Activated T-cell treated with anti-CD3 and anti-CD28 coated beads, Interleukin-2, amount 50 U/mL, for 4 hours (primary cell): ENCODE data around the gene RTN4. TPM values are rescaled to one million over a fixed set of nuclear protein-coding genes. Genes with fewer than 3 reads are reported as not detected.
A peak's percentile ranks its signal among the peaks of the same experiment; 100 is the strongest.
"Not testable (repeated sequence)": the region's sequence is repeated elsewhere in the genome, so short reads cannot be mapped to it uniquely, and the experiment has no call there.

Experiments
- ATAC-seq, 2 donors: fragments of 200-7000 bp; cut with Tn5 transposase; one replicate each; pipeline ENCODE4 v1.10.0; 2021
- DNase-seq: peaks from one replicate; pipeline ENCODE4 v3.0.0-alpha.2; 2020
- H3K27me3 Mint-ChIP-seq: one replicate; pipeline ENCODE4 v1.8.0; 2021; ENCODE audit warnings: low read depth, mixed read lengths
- H3K36me3 Mint-ChIP-seq: one replicate; pipeline ENCODE4 v1.8.0; 2022; ENCODE audit warnings: mixed read lengths; ENCODE audit not compliant: insufficient read depth
- H3K4me1 Mint-ChIP-seq: one replicate; pipeline ENCODE4 v1.8.0; 2021; ENCODE audit warnings: low read depth, mixed read lengths
- H3K4me3 Mint-ChIP-seq: one replicate; pipeline ENCODE4 v1.8.0; 2021; ENCODE audit warnings: mild to moderate bottlenecking, moderate library complexity, mixed read lengths
- H3K9me3 Mint-ChIP-seq: one replicate; pipeline ENCODE4 v1.8.0; 2021; ENCODE audit warnings: mixed read lengths
- total RNA-seq, 3 donors: library from RNA; stranded (reverse); gene quantifications; one replicate each; pipeline ENCODE4 v1.2.1, GENCODE V29; 2021

Gene RTN4, protein sequence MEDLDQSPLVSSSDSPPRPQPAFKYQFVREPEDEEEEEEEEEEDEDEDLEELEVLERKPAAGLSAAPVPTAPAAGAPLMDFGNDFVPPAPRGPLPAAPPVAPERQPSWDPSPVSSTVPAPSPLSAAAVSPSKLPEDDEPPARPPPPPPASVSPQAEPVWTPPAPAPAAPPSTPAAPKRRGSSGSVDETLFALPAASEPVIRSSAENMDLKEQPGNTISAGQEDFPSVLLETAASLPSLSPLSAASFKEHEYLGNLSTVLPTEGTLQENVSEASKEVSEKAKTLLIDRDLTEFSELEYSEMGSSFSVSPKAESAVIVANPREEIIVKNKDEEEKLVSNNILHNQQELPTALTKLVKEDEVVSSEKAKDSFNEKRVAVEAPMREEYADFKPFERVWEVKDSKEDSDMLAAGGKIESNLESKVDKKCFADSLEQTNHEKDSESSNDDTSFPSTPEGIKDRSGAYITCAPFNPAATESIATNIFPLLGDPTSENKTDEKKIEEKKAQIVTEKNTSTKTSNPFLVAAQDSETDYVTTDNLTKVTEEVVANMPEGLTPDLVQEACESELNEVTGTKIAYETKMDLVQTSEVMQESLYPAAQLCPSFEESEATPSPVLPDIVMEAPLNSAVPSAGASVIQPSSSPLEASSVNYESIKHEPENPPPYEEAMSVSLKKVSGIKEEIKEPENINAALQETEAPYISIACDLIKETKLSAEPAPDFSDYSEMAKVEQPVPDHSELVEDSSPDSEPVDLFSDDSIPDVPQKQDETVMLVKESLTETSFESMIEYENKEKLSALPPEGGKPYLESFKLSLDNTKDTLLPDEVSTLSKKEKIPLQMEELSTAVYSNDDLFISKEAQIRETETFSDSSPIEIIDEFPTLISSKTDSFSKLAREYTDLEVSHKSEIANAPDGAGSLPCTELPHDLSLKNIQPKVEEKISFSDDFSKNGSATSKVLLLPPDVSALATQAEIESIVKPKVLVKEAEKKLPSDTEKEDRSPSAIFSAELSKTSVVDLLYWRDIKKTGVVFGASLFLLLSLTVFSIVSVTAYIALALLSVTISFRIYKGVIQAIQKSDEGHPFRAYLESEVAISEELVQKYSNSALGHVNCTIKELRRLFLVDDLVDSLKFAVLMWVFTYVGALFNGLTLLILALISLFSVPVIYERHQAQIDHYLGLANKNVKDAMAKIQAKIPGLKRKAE
- 10 to 100 TPM; 71.4 to 75.9 (median 73.6) TPM for total RNA-seq

GRCh38 chr2:55050100-55050994, at the start of gene RTN4:
RTN4 (minus strand) TSS chr2:55050451; CDS start chr2:55050300, 151 bp downstream.
- peak; percentile 88 to 89 for ATAC-seq
- H3K9me3 Mint-ChIP-seq, result no peaks in the 10 kb centered on the region
- H3K27me3 Mint-ChIP-seq, result no peaks in the 10 kb centered on the region
- H3K36me3 Mint-ChIP-seq, result no peaks in the 10 kb centered on the region
- peak; percentile 97 for DNase-seq
- peaks cover 60% of the 10 kb centered on the region for H3K4me1 Mint-ChIP-seq
- H3K4me3 Mint-ChIP-seq, result peak within 1 kb of the TSS; percentile 100

GRCh38 chr2:55099493-55099877, 49.2 kb upstream of the RTN4 start:
- no peak overlapping the region for H3K4me3 Mint-ChIP-seq
- H3K9me3 Mint-ChIP-seq, result no peaks in the 10 kb centered on the region
- ATAC-seq (no peak), DNase-seq (no peak)
- no peaks in the 10 kb centered on the region for H3K36me3 Mint-ChIP-seq
- H3K4me1 Mint-ChIP-seq, result peaks cover 5% of the 10 kb centered on the region
- no peaks in the 10 kb centered on the region for H3K27me3 Mint-ChIP-seq

DNA sequence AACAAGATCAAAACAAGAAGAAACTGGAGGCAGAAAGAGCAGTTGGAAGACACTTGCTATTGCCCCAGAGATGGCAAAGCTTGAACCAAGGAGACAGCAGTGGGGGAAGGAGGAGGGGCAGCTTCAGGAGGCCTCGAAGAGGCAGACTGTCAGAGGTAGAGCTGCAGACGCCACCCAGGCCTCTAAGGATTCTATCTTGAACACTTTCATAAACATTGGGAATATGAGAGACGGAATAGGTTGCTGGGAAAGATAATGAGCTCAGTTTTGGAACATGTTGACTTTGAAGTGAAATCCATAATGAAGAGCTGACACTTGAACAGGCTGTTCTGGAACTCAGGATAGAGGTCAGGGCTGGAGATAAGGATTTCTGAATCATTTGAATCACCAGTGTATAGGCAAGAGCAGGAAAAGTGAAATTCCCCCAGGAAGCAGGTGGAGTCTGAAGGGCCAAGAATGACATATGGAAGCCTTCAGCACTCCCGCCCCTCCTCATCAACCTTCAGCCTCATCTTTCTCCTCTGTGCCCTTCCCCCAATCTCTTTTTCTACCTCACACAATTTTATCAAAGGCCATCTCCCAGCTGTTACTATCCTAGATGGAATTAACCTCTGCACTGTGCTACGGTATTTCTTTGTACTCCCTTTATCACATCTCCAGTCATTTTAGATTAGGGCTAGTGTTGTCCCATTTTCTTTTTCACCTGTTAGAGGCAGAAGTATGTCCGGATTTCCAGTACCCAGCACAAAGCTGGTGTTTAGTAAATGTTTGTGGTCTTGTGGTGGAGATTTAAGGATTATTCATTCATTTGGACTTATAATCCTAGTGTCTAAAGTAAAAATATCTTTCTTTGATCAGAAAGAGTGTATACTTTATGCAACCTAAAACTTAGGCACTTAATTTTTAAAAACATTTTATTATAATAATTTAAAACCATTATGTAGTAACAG, 47.5 kb upstream of the RTN4 start:
- Mint-ChIP-seq H3K4me1 (peaks cover 8% of the 10 kb centered on the region), H3K4me3 (no peak overlapping the region), H3K9me3 (no peaks in the 10 kb centered on the region), H3K36me3 (no peaks in the 10 kb centered on the region), H3K27me3 (no peaks in the 10 kb centered on the region)
- DNase-seq (no peak), ATAC-seq (no peak)

DNA sequence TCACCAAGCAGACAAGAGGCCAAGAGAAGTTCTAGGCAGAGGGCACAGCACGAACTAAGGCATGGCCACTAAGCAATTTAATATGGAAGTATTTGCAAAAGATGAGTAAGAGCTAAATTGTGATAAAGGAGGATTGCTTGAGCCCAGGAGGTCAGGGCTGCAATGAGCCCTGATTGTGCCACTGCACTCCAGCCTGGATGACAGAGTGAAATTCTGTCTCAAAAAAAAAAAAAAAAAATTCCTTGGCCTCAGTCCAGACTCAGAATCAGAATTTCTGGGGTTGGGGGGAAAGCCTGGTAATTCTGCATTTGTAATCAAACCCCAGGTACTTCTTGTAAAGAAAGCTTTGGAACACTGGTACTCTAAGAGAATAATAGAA, 46.8 kb upstream of the RTN4 start:
- Mint-ChIP-seq H3K36me3 (no peaks in the 10 kb centered on the region), H3K4me3 (no peak overlapping the region), H3K4me1 (peaks cover 10% of the 10 kb centered on the region), H3K9me3 (no peaks in the 10 kb centered on the region), H3K27me3 (no peaks in the 10 kb centered on the region)
- DNase-seq (no peak), ATAC-seq (no peak)

GRCh38 chr2:55096586-55096985, 46.3 kb upstream of the RTN4 start:
- H3K4me3 Mint-ChIP-seq, result no peak overlapping the region
- no peaks in the 10 kb centered on the region for H3K27me3 Mint-ChIP-seq
- peaks cover 11% of the 10 kb centered on the region for H3K4me1 Mint-ChIP-seq
- no peaks in the 10 kb centered on the region for H3K36me3 Mint-ChIP-seq
- no peak for DNase-seq
- H3K9me3 Mint-ChIP-seq, result no peaks in the 10 kb centered on the region
- no peak for ATAC-seq

DNA sequence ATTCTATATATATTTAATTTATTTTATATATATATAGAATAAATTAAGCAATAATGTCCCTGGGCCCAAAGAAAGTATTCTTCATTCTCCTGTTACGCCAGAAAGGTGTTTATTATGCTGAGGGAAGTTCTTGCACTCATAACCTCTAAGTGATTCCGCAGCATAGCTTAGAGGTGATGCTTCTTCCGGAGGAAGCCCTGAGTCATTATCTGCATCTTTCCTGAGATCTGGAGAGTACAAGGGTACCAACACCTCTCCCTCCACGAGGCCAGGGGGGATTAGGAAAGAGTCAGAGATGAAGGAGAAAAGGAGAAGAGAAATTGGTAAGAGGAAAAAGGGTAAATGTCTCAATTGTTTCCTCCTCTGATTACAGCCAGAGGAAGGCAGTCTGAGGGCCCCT, 43.1 kb upstream of the RTN4 start:
- Mint-ChIP-seq H3K36me3 (peaks cover 3% of the 10 kb centered on the region), H3K9me3 (no peaks in the 10 kb centered on the region), H3K4me3 (no peak overlapping the region), H3K27me3 (peaks cover 2% of the 10 kb centered on the region), H3K4me1 (peaks cover 7% of the 10 kb centered on the region)
- no peak for ATAC-seq
- DNase-seq, result no peak

GRCh38 chr2:55092439-55092838, 42.2 kb upstream of the RTN4 start:
- H3K27me3 Mint-ChIP-seq, result peaks cover 2% of the 10 kb centered on the region
- no peak overlapping the region for H3K4me3 Mint-ChIP-seq
- no peaks in the 10 kb centered on the region for H3K9me3 Mint-ChIP-seq
- H3K36me3 Mint-ChIP-seq, result peaks cover 3% of the 10 kb centered on the region
- peaks cover 7% of the 10 kb centered on the region for H3K4me1 Mint-ChIP-seq
- DNase-seq, result no peak
- no peak for ATAC-seq

GRCh38 chr2:55091681-55092080, 41.4 kb upstream of the RTN4 start:
- not testable (repeated sequence) for ATAC-seq, H3K36me3 Mint-ChIP-seq, H3K9me3 Mint-ChIP-seq, H3K27me3 Mint-ChIP-seq, DNase-seq, H3K4me1 Mint-ChIP-seq, H3K4me3 Mint-ChIP-seq

- ATAC-seq (no peak), DNase-seq (no peak)
- H3K36me3 Mint-ChIP-seq, result peaks cover 3% of the 10 kb centered on the region
- peaks cover 7% of the 10 kb centered on the region for H3K4me1 Mint-ChIP-seq
- H3K4me3 Mint-ChIP-seq, result no peak overlapping the region
- peaks cover 2% of the 10 kb centered on the region for H3K27me3 Mint-ChIP-seq
- no peaks in the 10 kb centered on the region for H3K9me3 Mint-ChIP-seq
Measured at GRCh38 chr2:55090702-55091101, 40.5 kb upstream of the RTN4 start.

DNA sequence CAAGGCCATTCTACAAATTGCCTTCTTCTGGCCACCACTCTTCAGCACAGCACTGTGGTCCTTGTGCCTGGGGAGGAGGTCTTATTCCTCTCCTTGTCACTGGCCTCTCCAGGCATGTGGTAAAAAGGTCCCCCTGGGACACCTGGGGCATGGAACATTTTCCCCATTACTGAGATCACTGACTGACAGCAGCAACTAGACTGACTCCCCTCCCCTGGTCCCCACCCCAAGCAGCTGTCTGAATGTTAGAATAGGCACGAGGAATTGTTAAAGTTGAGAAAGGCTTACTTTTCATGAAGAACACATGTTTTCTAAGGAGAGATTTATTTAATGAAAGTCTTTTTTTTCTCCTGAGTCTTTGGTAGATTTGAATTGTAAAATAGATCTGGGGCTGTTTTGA, 39.5 kb upstream of the RTN4 start:
- Mint-ChIP-seq H3K4me3 (no peak overlapping the region), H3K27me3 (peaks cover 2% of the 10 kb centered on the region), H3K4me1 (peaks cover 7% of the 10 kb centered on the region), H3K36me3 (peaks cover 3% of the 10 kb centered on the region), H3K9me3 (no peaks in the 10 kb centered on the region)
- DNase-seq (no peak), ATAC-seq (no peak)

DNA sequence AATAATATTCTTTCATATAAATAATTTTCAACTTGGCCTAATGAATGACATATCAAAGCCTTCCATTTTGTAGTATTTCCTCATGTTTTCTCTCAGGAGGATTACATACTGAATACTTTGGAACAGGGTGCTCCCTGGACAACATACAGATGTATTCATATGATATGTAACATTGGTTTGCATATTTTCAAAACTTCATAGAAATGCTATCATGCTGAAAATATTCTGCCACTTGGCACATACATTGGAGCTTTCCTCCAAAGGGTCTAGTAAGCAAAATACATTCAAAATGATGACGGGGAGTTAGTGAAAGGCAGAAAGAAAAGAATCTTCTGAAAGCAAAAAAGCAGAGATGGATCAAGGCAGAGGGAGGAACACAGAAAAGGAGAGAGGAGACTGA, 38.1 kb upstream of the RTN4 start:
- ATAC-seq, result no peak
- DNase-seq, result no peak
- H3K36me3 Mint-ChIP-seq, result peaks cover 3% of the 10 kb centered on the region
- H3K27me3 Mint-ChIP-seq, result peaks cover 2% of the 10 kb centered on the region
- peaks cover 6% of the 10 kb centered on the region for H3K4me1 Mint-ChIP-seq
- no peaks in the 10 kb centered on the region for H3K9me3 Mint-ChIP-seq
- no peak overlapping the region for H3K4me3 Mint-ChIP-seq

GRCh38 chr2:55087936-55088335, 37.7 kb upstream of the RTN4 start:
- H3K9me3 Mint-ChIP-seq, result no peaks in the 10 kb centered on the region
- no peak for ATAC-seq

GRCh38 chr2:55087501-55087900, 37.2 kb upstream of the RTN4 start:
- Mint-ChIP-seq H3K9me3 (no peaks in the 10 kb centered on the region), H3K4me3 (no peak overlapping the region), H3K36me3 (peaks cover 3% of the 10 kb centered on the region), H3K4me1 (peaks cover 3% of the 10 kb centered on the region), H3K27me3 (peaks cover 2% of the 10 kb centered on the region)
- DNase-seq (no peak), ATAC-seq (no peak)

More at GRCh38 chr2:55087936-55088335, 37.7 kb upstream of the RTN4 start:
- Mint-ChIP-seq H3K4me3 (no peak overlapping the region), H3K4me1 (peaks cover 5% of the 10 kb centered on the region), H3K27me3 (peaks cover 2% of the 10 kb centered on the region), H3K36me3 (peaks cover 3% of the 10 kb centered on the region)
- DNase-seq, result no peak
